ENCODE measurements around the gene TNFAIP3.
"Not testable (repeated sequence)": the region's sequence is repeated elsewhere in the genome, so short reads cannot be mapped to it uniquely, and the experiment has no call there.

The TNFAIP3 gene

DNA sequence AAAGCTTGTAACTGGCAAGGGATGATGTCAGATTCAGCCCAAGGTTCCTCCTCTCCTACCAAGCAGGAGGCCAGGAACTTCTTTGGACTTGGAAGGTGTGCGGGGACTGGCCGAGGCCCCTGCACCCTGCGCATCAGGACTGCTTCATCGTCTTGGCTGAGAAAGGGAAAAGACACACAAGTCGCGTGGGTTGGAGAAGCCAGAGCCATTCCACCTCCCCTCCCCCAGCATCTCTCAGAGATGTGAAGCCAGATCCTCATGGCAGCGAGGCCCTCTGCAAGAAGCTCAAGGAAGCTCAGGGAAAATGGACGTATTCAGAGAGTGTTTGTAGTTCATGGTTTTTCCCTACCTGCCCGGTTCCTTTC lies 14.4 kb downstream of the TNFAIP3 start:
- Histone ChIP-seq H3K9ac (peak overlapping the region; percentile 79), H3K4me2 (peak overlapping the region; percentile 89), H3K36me3 (peaks cover 80% of the 10 kb centered on the region), H3K27me3 (no peaks in the 10 kb centered on the region), H3K9me3 (peaks cover 18% of the 10 kb centered on the region), H3K4me3 (peak overlapping the region; percentile 63), H3K27ac (peak overlapping the region; percentile 88), H4K20me1 (peaks cover 57% of the 10 kb centered on the region), H3K4me1 (peaks cover 78% of the 10 kb centered on the region)
- no peak for TF ChIP-seq Cebpa-rat (IDR thresholded peaks at IDR 0.05)

DNA sequence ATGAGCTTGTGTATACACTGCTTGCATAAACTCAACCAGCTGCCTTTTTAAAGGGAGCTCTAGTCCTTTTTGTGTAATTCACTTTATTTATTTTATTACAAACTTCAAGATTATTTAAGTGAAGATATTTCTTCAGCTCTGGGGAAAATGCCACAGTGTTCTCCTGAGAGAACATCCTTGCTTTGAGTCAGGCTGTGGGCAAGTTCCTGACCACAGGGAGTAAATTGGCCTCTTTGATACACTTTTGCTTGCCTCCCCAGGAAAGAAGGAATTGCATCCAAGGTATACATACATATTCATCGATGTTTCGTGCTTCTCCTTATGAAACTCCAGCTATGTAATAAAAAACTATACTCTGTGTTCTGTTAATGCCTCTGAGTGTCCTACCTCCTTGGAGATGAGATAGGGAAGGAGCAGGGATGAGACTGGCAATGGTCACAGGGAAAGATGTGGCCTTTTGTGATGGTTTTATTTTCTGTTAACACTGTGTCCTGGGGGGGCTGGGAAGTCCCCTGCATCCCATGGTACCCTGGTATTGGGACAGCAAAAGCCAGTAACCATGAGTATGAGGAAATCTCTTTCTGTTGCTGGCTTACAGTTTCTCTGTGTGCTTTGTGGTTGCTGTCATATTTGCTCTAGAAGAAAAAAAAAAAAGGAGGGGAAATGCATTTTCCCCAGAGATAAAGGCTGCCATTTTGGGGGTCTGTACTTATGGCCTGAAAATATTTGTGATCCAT lies 15.3 kb downstream of the TNFAIP3 start:
- peaks cover 71% of the 10 kb centered on the region for H3K36me3 ChIP-seq
- H3K4me1 ChIP-seq, result peaks cover 69% of the 10 kb centered on the region
- peak; percentile 58; the same call in 1 of the 2 replicates for TF ChIP-seq Cebpa-rat (IDR thresholded peaks at IDR 0.05)
- H4K20me1 ChIP-seq, result peaks cover 49% of the 10 kb centered on the region
- H3K4me2 ChIP-seq, result peak overlapping the region; percentile 89
- H3K4me3 ChIP-seq, result peak overlapping the region; percentile 63
- peaks cover 20% of the 10 kb centered on the region for H3K9me3 ChIP-seq
- peak overlapping the region; percentile 88 for H3K27ac ChIP-seq
- H3K9ac ChIP-seq, result peak overlapping the region; percentile 79
- no peaks in the 10 kb centered on the region for H3K27me3 ChIP-seq

DNA sequence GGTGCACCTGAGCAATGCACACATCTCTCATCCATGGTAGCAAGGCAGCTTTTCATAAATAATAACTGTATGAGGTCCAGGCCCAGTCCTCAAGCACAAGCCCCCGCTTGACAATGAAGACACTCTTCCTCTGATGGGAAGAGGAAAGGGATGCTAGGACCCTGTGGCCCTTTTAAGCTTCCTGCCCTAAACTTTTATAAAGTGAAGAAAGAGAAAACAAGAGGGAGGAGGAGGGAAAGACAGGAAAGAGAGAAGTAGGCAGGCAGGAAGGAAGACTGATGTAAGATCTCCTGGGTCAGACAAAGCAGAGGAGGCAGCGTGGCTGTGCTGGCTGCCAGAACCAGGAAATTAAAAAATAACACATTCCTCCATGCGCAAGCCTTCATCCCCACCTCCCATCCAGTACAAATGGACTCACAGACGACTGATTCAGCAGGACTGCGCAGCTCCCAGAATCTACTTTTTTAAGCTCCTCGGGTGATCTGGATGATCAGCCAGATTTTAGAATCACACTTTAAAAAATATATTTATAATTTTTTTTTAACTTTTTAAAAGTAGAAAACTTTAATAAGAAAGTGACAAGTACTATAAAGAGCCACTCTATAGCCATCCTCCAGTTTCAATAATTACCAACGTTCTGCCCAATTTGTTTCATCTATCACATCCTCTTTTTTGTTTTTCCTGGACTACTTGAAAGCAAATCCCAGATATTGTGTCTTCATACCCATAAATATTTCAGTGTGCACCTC lies 16.5 kb downstream of the TNFAIP3 start:
- H4K20me1 ChIP-seq, result peaks cover 40% of the 10 kb centered on the region
- peak overlapping the region; percentile 75 for H3K9ac ChIP-seq
- H3K4me3 ChIP-seq, result peak overlapping the region; percentile 18; the same call in 1 of the 2 replicates
- TF ChIP-seq Cebpa-rat (IDR thresholded peaks at IDR 0.05), result no peak
- peaks cover 58% of the 10 kb centered on the region for H3K4me1 ChIP-seq
- H3K4me2 ChIP-seq, result peak overlapping the region; percentile 89
- peaks cover 29% of the 10 kb centered on the region for H3K9me3 ChIP-seq
- H3K36me3 ChIP-seq, result peaks cover 59% of the 10 kb centered on the region
- peak overlapping the region; percentile 88 for H3K27ac ChIP-seq
- H3K27me3 ChIP-seq, result no peaks in the 10 kb centered on the region

DNA sequence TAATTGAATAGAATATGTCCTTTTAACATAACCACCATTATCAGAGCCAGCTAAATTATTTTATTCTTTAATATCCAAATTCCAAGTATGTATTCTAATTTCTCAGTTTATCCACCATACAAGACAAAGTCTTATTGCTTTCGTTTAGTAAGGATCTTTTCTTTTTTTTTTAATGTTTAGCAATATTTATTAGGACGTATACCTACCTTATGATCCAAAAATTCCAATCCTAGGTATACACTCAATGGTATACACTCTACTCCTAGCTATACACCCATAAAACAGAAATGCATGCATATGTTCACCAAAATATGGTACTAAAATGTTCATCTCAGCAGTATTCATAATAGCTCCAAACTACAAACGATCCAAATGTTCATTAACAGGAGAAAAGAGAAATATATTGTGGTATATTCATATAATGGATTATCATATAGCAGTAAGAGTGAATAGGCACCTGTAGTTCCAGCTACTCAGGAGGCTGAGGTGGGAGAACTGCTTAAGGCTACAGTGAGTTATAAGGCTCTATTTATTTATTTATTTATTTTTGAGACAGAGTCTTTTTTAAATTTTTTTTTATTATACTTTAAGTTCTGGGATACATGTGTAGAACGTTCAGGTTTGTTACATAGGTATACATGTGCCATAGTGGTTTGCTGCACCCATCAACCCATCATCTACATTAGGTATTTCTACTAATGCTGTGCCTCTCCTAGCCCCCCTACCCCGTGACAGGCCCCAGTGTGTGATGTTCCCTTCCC lies 17.3 kb downstream of the TNFAIP3 start:
- H3K9ac ChIP-seq, result no peak overlapping the region
- H4K20me1 ChIP-seq, result peaks cover 32% of the 10 kb centered on the region
- no peak for TF ChIP-seq Cebpa-rat (IDR thresholded peaks at IDR 0.05)
- no peak overlapping the region for H3K4me3 ChIP-seq
- peak overlapping the region; percentile 88 for H3K27ac ChIP-seq
- peaks cover 36% of the 10 kb centered on the region for H3K9me3 ChIP-seq
- H3K27me3 ChIP-seq, result no peaks in the 10 kb centered on the region
- H3K4me1 ChIP-seq, result peaks cover 50% of the 10 kb centered on the region
- H3K4me2 ChIP-seq, result peak overlapping the region; percentile 89
- H3K36me3 ChIP-seq, result peaks cover 51% of the 10 kb centered on the region

DNA sequence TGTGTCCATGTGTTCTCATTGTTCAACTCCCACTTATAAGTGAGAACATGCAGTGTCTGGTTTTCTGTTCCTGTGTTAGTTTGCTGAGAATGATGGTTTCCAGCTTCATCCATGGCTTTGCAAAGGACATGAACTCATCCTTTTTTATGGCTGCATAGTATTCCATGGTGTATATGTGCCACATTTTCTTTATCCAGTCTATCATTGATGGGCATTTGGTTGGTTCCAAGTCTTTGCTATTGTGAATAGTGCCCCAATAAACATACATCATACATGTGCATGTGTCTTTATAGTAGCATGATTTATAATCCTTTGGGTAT lies 17.8 kb downstream of the TNFAIP3 start:
- Histone ChIP-seq H4K20me1 (peaks cover 27% of the 10 kb centered on the region), H3K36me3 (peaks cover 46% of the 10 kb centered on the region), H3K4me1 (peaks cover 45% of the 10 kb centered on the region), H3K9me3 (peaks cover 41% of the 10 kb centered on the region)
- H3K4me3 ChIP-seq, H3K27me3 ChIP-seq, H3K27ac ChIP-seq, H3K4me2 ChIP-seq, H3K9ac ChIP-seq: not testable (repeated sequence)

DNA sequence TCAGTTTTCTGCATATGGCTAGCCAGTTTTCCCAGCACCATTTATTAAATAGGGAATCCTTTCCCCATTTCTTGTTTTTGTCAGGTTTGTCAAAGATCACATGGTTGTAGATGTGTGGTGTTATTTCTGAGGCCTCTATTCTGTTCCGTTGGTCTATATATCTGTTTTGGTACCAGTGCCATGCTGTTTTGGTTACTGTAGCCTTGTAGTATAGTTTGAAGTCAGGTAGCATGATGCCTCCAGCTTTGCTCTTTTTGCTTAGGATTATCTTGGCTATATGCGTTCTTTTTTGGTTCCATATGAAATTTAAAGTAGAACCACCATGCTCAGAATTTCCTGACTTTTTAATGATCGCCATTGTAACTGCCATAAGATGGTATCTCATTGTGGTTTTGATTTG lies 19.2 kb downstream of the TNFAIP3 start:
- peaks cover 36% of the 10 kb centered on the region for H3K36me3 ChIP-seq
- H4K20me1 ChIP-seq, result peaks cover 13% of the 10 kb centered on the region; the same call in 1 of the 2 replicates
- not testable (repeated sequence) for H3K27ac ChIP-seq, H3K4me3 ChIP-seq, H3K9ac ChIP-seq, H3K4me2 ChIP-seq, H3K27me3 ChIP-seq
- peaks cover 49% of the 10 kb centered on the region for H3K9me3 ChIP-seq
- peaks cover 31% of the 10 kb centered on the region for H3K4me1 ChIP-seq

DNA sequence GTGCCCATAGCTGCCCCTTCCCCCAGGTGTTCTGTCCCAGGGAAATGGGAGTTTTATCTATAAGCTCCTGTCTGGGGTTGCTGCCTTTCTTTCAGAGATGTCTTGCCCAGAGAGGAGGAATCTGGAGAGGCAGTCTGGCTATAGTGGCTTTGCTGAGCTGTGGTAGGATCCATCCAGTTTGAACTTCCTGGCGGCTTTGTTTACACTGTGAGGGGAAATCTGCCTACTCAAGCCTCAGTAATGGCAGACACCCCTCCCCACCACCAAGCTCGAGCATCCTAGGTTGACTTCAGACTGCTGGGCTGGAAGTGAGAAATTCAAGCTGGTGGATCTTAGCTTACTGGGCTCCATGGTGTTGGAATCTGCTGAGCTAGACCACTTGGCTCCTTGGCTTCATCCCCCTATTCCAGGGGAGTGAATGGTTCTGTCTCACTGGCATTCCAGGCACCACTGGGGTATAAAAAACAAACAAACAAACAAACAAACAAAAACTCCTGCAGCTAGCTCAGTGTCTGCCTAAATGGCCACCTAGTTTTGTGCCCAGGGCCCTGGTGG lies 24.0 kb downstream of the TNFAIP3 start:
- no peak overlapping the region for H3K27ac ChIP-seq
- H3K36me3 ChIP-seq, result peaks cover 5% of the 10 kb centered on the region; the same call in 1 of the 2 replicates
- H3K9me3 ChIP-seq, result peaks cover 51% of the 10 kb centered on the region
- no peak overlapping the region for H3K9ac ChIP-seq
- H3K27me3 ChIP-seq, result no peaks in the 10 kb centered on the region
- no peaks in the 10 kb centered on the region for H3K4me1 ChIP-seq
- H4K20me1 ChIP-seq, result no peaks in the 10 kb centered on the region
- H3K4me3 ChIP-seq, result no peak overlapping the region
- no peak overlapping the region for H3K4me2 ChIP-seq
- TF ChIP-seq Cebpa-rat (IDR thresholded peaks at IDR 0.05), result no peak

DNA sequence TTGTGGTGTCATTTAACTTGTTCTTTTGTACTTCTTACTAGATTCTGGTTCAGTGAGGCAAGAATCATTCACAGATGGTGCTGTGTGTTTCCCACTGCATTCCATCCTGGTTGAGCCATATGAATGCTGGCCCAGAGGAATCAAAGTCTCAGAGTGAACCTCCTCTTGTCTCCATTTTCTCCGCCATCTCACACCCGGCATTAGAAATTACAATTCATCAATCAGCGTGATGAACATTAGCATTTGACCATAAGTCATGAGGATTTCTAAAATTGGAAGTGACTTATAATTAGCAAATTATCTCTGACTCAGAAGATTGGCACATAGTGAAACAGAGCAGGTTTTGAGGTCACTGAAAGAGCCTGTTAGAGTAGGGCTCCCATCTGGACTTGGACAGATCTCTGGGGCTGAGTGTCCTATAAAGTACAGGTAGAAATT lies 25.2 kb downstream of the TNFAIP3 start:
- H3K27me3 ChIP-seq, result no peaks in the 10 kb centered on the region
- H4K20me1 ChIP-seq, result no peaks in the 10 kb centered on the region
- no peak overlapping the region for H3K27ac ChIP-seq
- no peak for TF ChIP-seq Cebpa-rat (IDR thresholded peaks at IDR 0.05)
- no peak overlapping the region for H3K4me2 ChIP-seq
- H3K9ac ChIP-seq, result no peak overlapping the region
- peaks cover 5% of the 10 kb centered on the region; the same call in 1 of the 2 replicates for H3K36me3 ChIP-seq
- no peak overlapping the region for H3K4me3 ChIP-seq
- no peaks in the 10 kb centered on the region for H3K4me1 ChIP-seq
- peaks cover 45% of the 10 kb centered on the region for H3K9me3 ChIP-seq

DNA sequence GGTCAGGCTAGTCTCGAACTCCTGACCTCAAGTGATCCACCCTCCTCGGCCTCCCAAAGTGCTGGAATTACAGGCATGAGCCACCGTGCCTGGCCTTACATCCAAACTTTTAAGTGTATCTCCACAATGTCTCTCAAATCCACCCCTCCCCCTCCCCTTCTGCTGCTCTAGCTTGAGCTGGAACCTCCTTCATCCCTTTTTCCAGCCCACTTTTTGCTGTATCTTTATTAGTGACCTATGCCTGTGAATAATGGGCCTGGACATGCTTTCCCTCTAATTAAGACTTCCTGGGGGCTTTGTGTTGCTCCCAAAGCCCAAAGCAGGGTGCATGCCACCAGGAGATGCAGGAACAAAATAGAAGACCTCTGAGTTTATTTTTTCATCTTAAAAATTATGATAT lies 26.1 kb downstream of the TNFAIP3 start:
- no peak overlapping the region for H3K27ac ChIP-seq
- H4K20me1 ChIP-seq, result no peaks in the 10 kb centered on the region
- H3K9me3 ChIP-seq, result peaks cover 39% of the 10 kb centered on the region
- peaks cover 5% of the 10 kb centered on the region; the same call in 1 of the 2 replicates for H3K36me3 ChIP-seq
- no peak overlapping the region for H3K4me2 ChIP-seq
- TF ChIP-seq Cebpa-rat (IDR thresholded peaks at IDR 0.05), result no peak
- H3K9ac ChIP-seq, result no peak overlapping the region
- no peak overlapping the region for H3K4me3 ChIP-seq
- H3K4me1 ChIP-seq, result no peaks in the 10 kb centered on the region
- H3K27me3 ChIP-seq, result no peaks in the 10 kb centered on the region

Measured in BLaER1 (cell line).